ENCODE data around the gene FCAMR.

FCAMR gene

GRCh38 chr1:206945779-206946178, 24.5 kb downstream of the FCAMR start:
- peaks cover 9% of the 10 kb centered on the region; the same call in 1 of the 2 replicates for H3K27me3 ChIP-seq (ENCODE audit: low read depth, low read length)
- H4K20me1 ChIP-seq (ENCODE audit: insufficient read depth, low read length) = no peaks in the 10 kb centered on the region
- TF ChIP-seq CTCF (IDR thresholded peaks at IDR 0.05; ENCODE audit: low read depth, low read length) (no peak), EZH2phosphoT487 (IDR thresholded peaks at IDR 0.05; ENCODE audit: low read depth) (no peak)
- peaks cover 30% of the 10 kb centered on the region for H3K4me1 ChIP-seq (ENCODE audit: low read length)
- H3K27ac ChIP-seq (ENCODE audit: low read length) = no peak overlapping the region
- H2AFZ ChIP-seq (ENCODE audit: low read depth, low read length) = no peak overlapping the region
- H3K9ac ChIP-seq (ENCODE audit: low read length) = no peak overlapping the region
- H3K4me3 ChIP-seq (ENCODE audit: low read length) = no peak overlapping the region
- H3K4me2 ChIP-seq (ENCODE audit: low read length) = no peak overlapping the region
- H3K36me3 ChIP-seq (replicated peaks; ENCODE audit: low read depth, low read length) = peaks cover 9% of the 10 kb centered on the region
- no peaks in the 10 kb centered on the region for H3K79me2 ChIP-seq (ENCODE audit: low read length)
- H3K9me3 ChIP-seq (ENCODE audit: insufficient read depth, low read length) = peaks cover 9% of the 10 kb centered on the region

- peaks cover 4% of the 10 kb centered on the region for H3K9me3 ChIP-seq (ENCODE audit: insufficient read depth, low read length)
- no peaks in the 10 kb centered on the region for H3K79me2 ChIP-seq (ENCODE audit: low read length)
- H3K36me3 ChIP-seq (replicated peaks; ENCODE audit: low read depth, low read length) = peaks cover 3% of the 10 kb centered on the region
- peaks cover 9% of the 10 kb centered on the region; the same call in 1 of the 2 replicates for H3K27me3 ChIP-seq (ENCODE audit: low read depth, low read length)
- H4K20me1 ChIP-seq (ENCODE audit: insufficient read depth, low read length) = no peaks in the 10 kb centered on the region
- TF ChIP-seq CTCF (IDR thresholded peaks at IDR 0.05; ENCODE audit: low read depth, low read length) (no peak), EZH2phosphoT487 (IDR thresholded peaks at IDR 0.05; ENCODE audit: low read depth) (no peak)
- H3K4me3 ChIP-seq (ENCODE audit: low read length) = no peak overlapping the region
- no peak overlapping the region for H3K27ac ChIP-seq (ENCODE audit: low read length)
- H3K4me2 ChIP-seq (ENCODE audit: low read length) = no peak overlapping the region
- H2AFZ ChIP-seq (ENCODE audit: low read depth, low read length) = no peak overlapping the region
- no peak overlapping the region for H3K9ac ChIP-seq (ENCODE audit: low read length)
- H3K4me1 ChIP-seq (ENCODE audit: low read length) = peaks cover 24% of the 10 kb centered on the region
These were observed 25.6 kb downstream of the FCAMR start for GRCh38 chr1:206944703-206945102.

- Histone ChIP-seq H4K20me1 (ENCODE audit: insufficient read depth, low read length) (no peaks in the 10 kb centered on the region), H2AFZ (ENCODE audit: low read depth, low read length) (no peak overlapping the region), H3K79me2 (ENCODE audit: low read length) (no peaks in the 10 kb centered on the region), H3K4me1 (ENCODE audit: low read length) (no peaks in the 10 kb centered on the region), H3K27me3 (ENCODE audit: low read depth, low read length) (peaks cover 9% of the 10 kb centered on the region; the same call in 1 of the 2 replicates), H3K9me3 (ENCODE audit: insufficient read depth, low read length) (no peaks in the 10 kb centered on the region), H3K9ac (ENCODE audit: low read length) (no peak overlapping the region), H3K27ac (ENCODE audit: low read length) (no peak overlapping the region), H3K4me2 (ENCODE audit: low read length) (no peak overlapping the region), H3K4me3 (ENCODE audit: low read length) (no peak overlapping the region), H3K36me3 (replicated peaks; ENCODE audit: low read depth, low read length) (no peaks in the 10 kb centered on the region)
- no peak for TF ChIP-seq CTCF (IDR thresholded peaks at IDR 0.05; ENCODE audit: low read depth, low read length)
- TF ChIP-seq EZH2phosphoT487 (IDR thresholded peaks at IDR 0.05; ENCODE audit: low read depth) = no peak
These were observed 28.4 kb downstream of the FCAMR start for GRCh38 chr1:206941766-206942418.

GRCh38 chr1:206940588-206940936, 29.7 kb downstream of the FCAMR start:
- H2AFZ ChIP-seq (ENCODE audit: low read depth, low read length) = no peak overlapping the region
- H3K27ac ChIP-seq (ENCODE audit: low read length) = no peak overlapping the region
- H3K4me2 ChIP-seq (ENCODE audit: low read length) = no peak overlapping the region
- peaks cover 6% of the 10 kb centered on the region; the same call in 1 of the 2 replicates for H3K27me3 ChIP-seq (ENCODE audit: low read depth, low read length)
- no peaks in the 10 kb centered on the region for H3K79me2 ChIP-seq (ENCODE audit: low read length)
- no peaks in the 10 kb centered on the region for H4K20me1 ChIP-seq (ENCODE audit: insufficient read depth, low read length)
- H3K4me1 ChIP-seq (ENCODE audit: low read length) = peaks cover 6% of the 10 kb centered on the region; the same call in 1 of the 2 replicates
- no peak overlapping the region for H3K4me3 ChIP-seq (ENCODE audit: low read length)
- H3K9me3 ChIP-seq (ENCODE audit: insufficient read depth, low read length) = no peaks in the 10 kb centered on the region
- TF ChIP-seq CTCF (IDR thresholded peaks at IDR 0.05; ENCODE audit: low read depth, low read length) = no peak
- TF ChIP-seq EZH2phosphoT487 (IDR thresholded peaks at IDR 0.05; ENCODE audit: low read depth) = no peak
- H3K36me3 ChIP-seq (replicated peaks; ENCODE audit: low read depth, low read length) = no peaks in the 10 kb centered on the region
- H3K9ac ChIP-seq (ENCODE audit: low read length) = no peak overlapping the region
